ENCODE results near the gene UGT1A5.

The UGT1A5 gene

GRCh38 chr2:233813236-233814055, 100.7 kb downstream of the UGT1A5 start:
- no peak for DNase-seq

GRCh38 chr2:233814056-233814835, 101.5 kb downstream of the UGT1A5 start:
- DNase-seq: no peak

- no peak for DNase-seq
Measured at GRCh38 chr2:233815861-233816260, 103.2 kb downstream of the UGT1A5 start.

- no peak for DNase-seq
Measured at GRCh38 chr2:233816334-233816733, 103.6 kb downstream of the UGT1A5 start.

GRCh38 chr2:233816771-233817170, 104.1 kb downstream of the UGT1A5 start:
- no peak for DNase-seq

GRCh38 chr2:233817361-233817911, 104.7 kb downstream of the UGT1A5 start:
- no peak for DNase-seq

GRCh38 chr2:233817995-233818638, 105.4 kb downstream of the UGT1A5 start:
- no peak for DNase-seq

GRCh38 chr2:233818639-233819621, 106.2 kb downstream of the UGT1A5 start:
- no peak for DNase-seq

GRCh38 chr2:233819884-233820773, 107.4 kb downstream of the UGT1A5 start:
- no peak for DNase-seq

- no peak for DNase-seq
Measured at GRCh38 chr2:233820774-233821105, 108.0 kb downstream of the UGT1A5 start.

- DNase-seq: no peak
Measured at GRCh38 chr2:233821196-233821595, 108.5 kb downstream of the UGT1A5 start.

- DNase-seq: no peak
Measured at GRCh38 chr2:233821709-233822100, 109.0 kb downstream of the UGT1A5 start.

- no peak for DNase-seq
Measured at GRCh38 chr2:233822101-233822771, 109.5 kb downstream of the UGT1A5 start.

All from effector CD8-positive, alpha-beta T cell (primary cell).